Glomerular endothelial cell (primary cell): Measurements from ENCODE around the gene STRADA. TPM values are rescaled to one million over a fixed set of nuclear protein-coding genes. Genes with fewer than 3 reads are reported as not detected.
"Not testable (repeated sequence)": the region's sequence is repeated elsewhere in the genome, so short reads cannot be mapped to it uniquely, and the experiment has no call there.

ENCODE experiments used
- DNase-seq: peaks from one replicate; pipeline ENCODE4 v3.0.0-alpha.2; 2011; ENCODE audit warnings: low read depth, low spot score; ENCODE audit errors: extremely low read depth
- total RNA-seq: library from RNA; depleted of rRNA; stranded (reverse); fragments of >200 nt; gene quantifications from 2 replicates; pipeline ENCODE4 v1.2.3, GENCODE V29; 2015

The STRADA gene
- total RNA-seq, 1 donor from 2014 or later = 34.2 TPM

DNA sequence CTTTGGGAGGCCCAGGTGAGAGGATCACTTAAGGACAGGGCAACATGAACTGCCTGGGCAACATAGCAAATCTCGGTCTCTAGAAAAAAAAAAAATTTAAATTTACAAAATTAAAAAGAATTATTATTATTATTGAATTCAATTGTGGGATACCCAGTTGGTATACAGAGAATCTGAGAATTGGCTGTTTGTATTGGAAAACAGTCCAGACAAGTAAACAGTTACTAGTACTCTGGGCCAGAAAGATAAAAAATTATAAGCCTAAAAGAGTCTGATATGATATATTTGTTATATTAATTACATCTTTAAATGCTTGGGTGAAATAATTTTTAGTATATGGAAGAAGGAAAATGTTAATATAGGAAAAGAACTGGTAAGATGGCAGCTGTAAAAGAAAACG is 16.8 kb upstream of the STRADA start:
- no peak for DNase-seq

GRCh38 chr17:63754046-63754445 is 12.4 kb upstream of the STRADA start:
- DNase-seq = no peak

- no peak for DNase-seq
Observed at GRCh38 chr17:63753215-63753614, 11.6 kb upstream of the STRADA start.

- DNase-seq = no peak
Observed at GRCh38 chr17:63752707-63753106, 11.1 kb upstream of the STRADA start.

- no peak for DNase-seq
Observed at GRCh38 chr17:63751806-63752205, 10.2 kb upstream of the STRADA start.

DNA sequence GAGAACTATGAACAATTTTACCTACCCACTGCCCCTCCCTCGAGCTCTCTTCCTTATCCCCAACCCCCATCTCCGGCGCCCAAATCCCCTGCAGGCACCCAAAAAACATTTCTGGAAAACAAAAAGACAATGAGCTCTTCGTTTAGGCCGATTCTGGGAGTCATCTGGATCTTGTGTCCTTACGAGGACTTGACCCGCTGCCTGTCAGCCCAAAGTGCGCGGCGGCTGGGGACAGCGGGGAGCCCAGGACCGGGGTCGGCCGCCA is 524 bp downstream of the STRADA start:
- no peak for DNase-seq

GRCh38 chr17:63740464-63741142 is 996 bp downstream of the STRADA start:
- DNase-seq = no peak

DNA sequence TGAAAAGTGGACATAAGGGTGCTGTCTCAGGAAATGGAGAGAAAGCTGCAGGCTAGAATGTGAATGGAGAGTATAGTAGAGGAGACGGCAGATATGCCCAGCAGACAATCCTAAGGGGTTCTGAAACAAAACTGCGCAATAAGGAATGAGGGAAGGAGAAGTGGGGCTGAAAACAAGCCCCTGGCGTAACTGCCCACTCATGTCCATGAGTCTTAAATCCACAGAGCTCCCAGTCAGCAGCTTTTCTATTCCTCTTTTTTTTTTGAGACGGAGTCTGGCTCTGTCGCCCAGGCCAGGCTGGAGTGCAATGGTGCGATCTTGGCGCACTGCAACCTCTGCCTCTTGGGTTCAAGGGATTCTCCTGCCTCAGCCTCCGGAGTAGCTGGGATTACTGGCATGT is 5.9 kb downstream of the STRADA start:
- no peak for DNase-seq

DNA sequence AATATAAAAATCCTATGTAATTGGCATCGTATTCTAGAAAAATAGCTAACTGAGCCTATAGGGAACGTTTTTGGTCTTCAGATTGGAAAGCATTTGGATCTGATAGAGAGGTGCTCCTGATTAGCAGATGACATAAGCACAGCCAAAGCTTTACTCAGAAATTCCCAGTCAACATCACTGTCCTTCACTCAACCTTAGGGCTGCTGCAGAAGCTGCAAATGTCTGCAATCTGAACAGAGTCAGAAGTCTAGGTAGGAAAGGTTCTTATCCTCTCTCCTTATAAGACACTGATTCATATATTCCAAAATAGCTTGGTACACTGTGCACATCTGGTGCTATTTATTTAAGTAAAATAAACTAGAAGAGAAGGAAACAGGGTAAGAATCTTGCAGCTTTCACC is 19.2 kb downstream of the STRADA start:
- no peak for DNase-seq

GRCh38 chr17:63720194-63720593 is 21.4 kb downstream of the STRADA start:
- not testable (repeated sequence) for DNase-seq

- DNase-seq = no peak
Observed at GRCh38 chr17:63718988-63719387, 22.6 kb downstream of the STRADA start.

DNA sequence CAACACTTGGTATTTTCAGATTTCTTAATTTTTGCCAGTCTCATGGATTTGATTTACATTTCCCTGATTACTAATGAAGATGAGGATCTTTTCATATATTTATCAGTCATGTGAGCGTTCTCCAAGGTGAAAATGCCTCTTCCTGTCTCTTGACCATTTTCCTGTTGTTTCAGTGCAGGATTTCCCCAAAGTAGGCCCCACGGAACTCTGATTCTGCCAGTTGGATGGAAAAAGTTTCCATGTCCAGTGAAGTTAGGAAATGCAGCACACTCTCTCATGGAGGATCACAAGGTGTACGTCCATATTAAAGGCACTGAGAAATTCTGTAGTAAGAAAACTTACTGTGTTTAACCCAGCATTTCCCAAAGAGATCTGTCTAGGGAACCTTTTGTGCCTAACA is 25.2 kb downstream of the STRADA start:
- no peak for DNase-seq

DNA sequence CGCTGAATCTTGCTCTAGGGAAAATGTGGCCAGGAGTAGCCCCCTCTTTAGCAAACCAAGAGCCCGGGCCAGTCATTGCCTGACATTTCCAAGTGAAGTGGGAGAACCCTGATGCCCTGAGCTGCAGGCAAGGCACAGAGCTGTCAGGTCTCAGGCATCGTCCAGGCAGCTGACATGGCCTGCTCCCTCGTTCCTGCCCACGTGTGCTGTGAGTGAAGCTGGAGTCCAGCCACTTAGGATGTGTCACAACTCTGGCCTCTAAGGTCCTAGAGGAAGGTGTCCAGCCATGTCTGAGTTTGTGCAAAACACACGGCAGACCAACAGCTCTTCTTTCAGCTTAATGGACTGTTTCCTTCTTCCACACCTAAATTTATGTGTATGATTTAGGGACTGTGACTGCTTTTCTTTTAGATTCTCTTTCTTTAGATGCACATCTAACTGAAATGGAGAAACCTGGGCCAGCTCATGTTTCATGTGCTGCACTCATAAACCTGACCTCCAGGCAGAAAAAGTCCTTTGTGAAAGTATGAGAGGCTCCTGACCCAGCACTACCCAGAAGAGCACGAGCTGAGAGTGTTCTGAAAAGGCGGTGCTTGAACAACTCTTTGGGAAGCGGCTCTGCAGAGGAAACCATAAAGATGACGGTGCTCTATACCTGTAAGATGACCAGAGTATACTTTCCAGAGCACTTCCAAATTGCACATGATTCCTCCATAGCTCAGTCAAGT is 26.9 kb downstream of the STRADA start:
- DNase-seq = no peak

DNA sequence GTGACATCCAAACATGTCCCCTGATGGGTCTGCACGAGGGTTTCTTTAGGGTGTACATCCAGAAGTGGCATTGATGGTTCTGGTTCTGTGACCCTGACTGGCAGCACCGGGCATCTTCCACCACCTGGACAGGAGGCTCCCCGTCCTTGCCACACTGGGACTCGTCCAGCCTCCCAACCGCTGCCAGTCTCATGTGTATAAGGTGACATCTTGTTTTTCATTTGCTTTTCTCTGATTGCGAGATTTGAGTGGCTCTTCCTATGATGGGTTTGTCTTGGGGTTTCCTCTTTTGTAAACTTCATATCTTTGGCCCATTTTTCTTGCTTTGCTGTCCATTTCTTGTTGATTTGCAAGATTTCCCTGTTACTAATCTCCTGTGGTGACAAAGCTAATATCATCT is 32.5 kb downstream of the STRADA start:
- no peak for DNase-seq

DNA sequence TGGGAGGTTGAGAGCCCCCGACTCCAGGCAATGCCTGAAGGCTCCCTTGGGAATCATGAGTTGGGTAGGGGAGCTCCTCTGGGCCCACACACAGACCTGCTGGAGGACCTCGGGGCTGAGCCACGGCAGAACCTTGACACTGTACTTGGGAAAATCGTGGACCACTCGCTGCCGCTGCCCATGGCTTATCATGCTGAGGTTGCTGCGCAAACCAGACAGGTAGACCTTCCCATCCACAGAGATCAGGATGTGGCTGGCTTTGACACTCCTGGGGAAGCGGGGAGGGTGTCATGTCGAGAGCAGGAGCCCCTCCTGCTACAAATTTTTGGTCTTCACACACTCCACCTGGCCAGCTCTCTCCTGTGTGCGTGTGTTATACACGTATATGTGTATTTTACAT is 34.4 kb downstream of the STRADA start:
- DNase-seq = no peak

- no peak for DNase-seq
Observed at GRCh38 chr17:63706336-63707082, 35.1 kb downstream of the STRADA start.

DNA sequence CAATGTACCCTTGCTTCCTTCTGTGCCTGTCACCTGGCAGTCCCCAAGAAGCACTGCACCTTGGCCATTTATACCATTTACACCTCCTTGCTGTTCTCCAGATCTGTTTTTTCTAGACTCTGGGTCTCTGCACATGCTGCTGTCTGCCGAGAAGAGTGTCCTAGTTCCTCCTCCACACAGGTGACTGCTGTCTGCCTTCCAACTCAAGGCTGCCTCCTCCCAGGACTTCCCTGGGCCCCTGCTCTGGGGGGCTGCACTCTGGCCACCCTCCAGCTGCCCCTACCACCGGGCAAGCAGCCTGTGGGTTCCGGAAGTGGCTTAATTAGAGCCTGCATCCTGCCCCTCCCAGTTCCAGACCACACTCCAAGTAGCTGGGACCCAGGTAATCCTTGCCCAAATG is 35.9 kb downstream of the STRADA start:
- DNase-seq = no peak

GRCh38 chr17:63704836-63705235 is 36.8 kb downstream of the STRADA start:
- DNase-seq = no peak

DNA sequence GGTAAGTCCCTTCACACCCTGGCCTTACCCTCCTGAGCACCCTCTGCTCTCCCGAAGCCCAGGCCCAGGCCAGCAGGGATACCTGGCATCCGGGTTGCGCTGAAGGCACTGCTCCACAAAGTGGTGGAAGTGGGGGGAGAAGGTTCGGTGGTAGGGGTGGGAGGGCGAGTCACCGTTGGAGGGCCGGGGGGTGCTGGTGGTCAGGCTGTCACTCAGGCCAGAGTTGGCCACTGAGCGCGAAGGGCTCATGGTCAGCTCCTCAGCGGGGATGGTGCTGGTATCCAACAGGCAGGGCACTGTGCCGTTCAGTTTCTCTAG is 37.4 kb downstream of the STRADA start:
- no peak for DNase-seq

DNA sequence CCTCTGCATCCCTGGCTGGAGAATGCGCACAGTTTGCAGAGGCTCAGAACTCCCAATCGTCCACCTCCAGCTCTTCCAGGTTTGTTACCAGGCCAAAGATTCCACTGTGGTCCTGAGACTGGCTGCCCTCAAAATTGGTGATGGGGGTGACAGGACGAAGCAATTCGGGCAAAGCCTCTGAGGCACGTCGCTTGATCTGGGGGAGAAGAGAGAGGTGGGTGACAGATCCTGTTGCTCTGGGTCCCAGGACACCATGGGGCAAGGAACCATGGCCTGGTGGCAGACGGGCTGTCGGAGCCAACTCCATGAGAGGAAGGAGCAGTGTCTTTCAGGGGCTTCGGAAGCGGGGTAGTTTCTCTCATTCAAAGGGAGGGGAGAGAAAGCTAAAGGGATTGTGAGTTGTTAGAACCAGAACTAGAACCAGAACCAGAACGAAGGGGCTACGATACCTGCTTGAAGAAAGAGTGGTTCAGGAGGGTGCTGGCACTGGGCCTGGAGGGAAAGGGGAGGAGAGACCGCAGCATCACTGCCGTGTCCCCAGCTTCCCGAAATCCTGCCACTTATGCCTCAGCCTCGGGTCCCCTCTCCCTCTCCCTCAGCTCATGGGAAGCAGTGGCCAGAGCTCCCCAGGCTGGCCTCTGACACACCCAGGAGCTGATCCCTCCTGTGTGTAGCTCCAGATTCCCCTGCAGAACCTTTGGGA is 37.9 kb downstream of the STRADA start:
- no peak for DNase-seq

DNA sequence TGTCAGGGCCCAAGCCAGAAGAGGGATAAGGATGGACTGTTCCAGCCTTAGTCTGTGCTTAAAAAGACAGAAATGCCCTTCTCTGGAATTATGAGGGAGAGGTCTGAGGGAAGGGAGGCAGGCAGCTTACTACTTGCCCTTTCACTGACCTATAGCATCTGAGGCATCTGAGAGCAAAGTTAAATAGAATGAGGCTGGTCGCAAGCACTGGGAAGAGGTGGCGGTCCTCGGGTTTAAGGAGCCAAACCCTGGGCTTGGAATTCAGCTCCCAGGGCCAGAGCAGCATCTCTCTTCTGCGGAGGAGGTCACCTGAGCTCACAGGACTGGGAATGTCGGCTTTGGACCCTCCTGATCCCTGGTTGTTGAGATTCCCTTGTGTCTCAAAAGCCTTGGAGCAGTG is 38.6 kb downstream of the STRADA start:
- DNase-seq = no peak

GRCh38 chr17:63702721-63703015 is 38.9 kb downstream of the STRADA start:
- no peak for DNase-seq
